ENCODE measurements around the gene CYP4B1. TPM values are rescaled to one million over a fixed set of nuclear protein-coding genes. Genes with fewer than 3 reads are reported as not detected.
"Not testable (repeated sequence)": the region's sequence is repeated elsewhere in the genome, so short reads cannot be mapped to it uniquely, and the experiment has no call there.

CYP4B1 gene
- total RNA-seq, 1 experiment from 2014 or later: 0.30 TPM

DNA sequence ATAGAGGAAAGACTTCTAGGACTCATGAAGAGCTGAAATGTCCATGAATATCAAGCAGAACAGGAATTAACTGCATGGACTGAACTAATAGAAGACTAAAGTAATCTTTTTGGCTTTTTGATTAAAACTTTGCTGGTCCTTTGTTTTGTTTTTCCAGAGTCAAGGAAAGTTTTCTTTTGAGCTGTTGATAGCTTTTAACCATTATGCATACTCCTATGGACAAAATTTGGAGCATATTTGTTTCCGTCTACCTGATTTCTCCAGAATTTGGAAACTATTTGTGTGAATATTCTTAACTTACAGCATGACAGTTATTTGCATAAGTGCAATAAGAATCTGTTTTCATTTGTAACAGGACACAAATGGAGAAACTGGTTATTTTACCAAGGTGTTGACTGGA, 24.5 kb upstream of the CYP4B1 start:
- RAD21 ChIA-PET (ENCODE audit: low non-redundant PET in 1 of 2, low total read pairs in 2 of 2, uncharacterized antibody in 2 of 2, unreplicated experiment in 2 of 2): no interaction called here
- Histone ChIP-seq H3K27me3 (ENCODE audit: insufficient read depth, low read length) (no peaks in the 10 kb centered on the region), H3K4me1 (ENCODE audit: control insufficient read depth in 1 of 2, insufficient read depth in 2 of 2, low read length in 2 of 2) (no peaks in the 10 kb centered on the region), H3K9me2 (ENCODE audit: insufficient read depth) (no peaks in the 10 kb centered on the region), H3K9me3 (ENCODE audit: control insufficient read depth in 1 of 2, insufficient read depth in 1 of 2, low read depth in 1 of 2, low read length in 2 of 2) (peaks cover 9 to 11% of the 10 kb centered on the region in 2 experiments; a peak in 2 of 4 replicates), H3K36me3 (ENCODE audit: control insufficient read depth in 1 of 2, insufficient read depth in 2 of 2, low read length in 2 of 2) (no peaks in the 10 kb centered on the region), H3K9ac (ENCODE audit: low read length) (no peak overlapping the region), H3K4me3 (replicated peaks in 1 of 2; ENCODE audit: low read depth in 1 of 2, low read length in 2 of 2) (no peak overlapping the region), H2AFZ (ENCODE audit: low read depth, low read length, poor library complexity, severe bottlenecking) (no peak overlapping the region), H3K27ac (ENCODE audit: low read depth, low read length) (no peak overlapping the region), H4K20me1 (ENCODE audit: insufficient read depth) (no peaks in the 10 kb centered on the region), H3K4me2 (ENCODE audit: low read length) (no peak overlapping the region), H3K79me2 (ENCODE audit: insufficient read depth, low read length) (no peaks in the 10 kb centered on the region)
- TF ChIP-seq FOSL1 (IDR thresholded peaks at IDR 0.05; ENCODE audit: low read depth): no peak
- TF ChIP-seq CEBPB (IDR thresholded peaks at IDR 0.05; ENCODE audit: low read depth): no peak
- TF ChIP-seq, protein P1, sequence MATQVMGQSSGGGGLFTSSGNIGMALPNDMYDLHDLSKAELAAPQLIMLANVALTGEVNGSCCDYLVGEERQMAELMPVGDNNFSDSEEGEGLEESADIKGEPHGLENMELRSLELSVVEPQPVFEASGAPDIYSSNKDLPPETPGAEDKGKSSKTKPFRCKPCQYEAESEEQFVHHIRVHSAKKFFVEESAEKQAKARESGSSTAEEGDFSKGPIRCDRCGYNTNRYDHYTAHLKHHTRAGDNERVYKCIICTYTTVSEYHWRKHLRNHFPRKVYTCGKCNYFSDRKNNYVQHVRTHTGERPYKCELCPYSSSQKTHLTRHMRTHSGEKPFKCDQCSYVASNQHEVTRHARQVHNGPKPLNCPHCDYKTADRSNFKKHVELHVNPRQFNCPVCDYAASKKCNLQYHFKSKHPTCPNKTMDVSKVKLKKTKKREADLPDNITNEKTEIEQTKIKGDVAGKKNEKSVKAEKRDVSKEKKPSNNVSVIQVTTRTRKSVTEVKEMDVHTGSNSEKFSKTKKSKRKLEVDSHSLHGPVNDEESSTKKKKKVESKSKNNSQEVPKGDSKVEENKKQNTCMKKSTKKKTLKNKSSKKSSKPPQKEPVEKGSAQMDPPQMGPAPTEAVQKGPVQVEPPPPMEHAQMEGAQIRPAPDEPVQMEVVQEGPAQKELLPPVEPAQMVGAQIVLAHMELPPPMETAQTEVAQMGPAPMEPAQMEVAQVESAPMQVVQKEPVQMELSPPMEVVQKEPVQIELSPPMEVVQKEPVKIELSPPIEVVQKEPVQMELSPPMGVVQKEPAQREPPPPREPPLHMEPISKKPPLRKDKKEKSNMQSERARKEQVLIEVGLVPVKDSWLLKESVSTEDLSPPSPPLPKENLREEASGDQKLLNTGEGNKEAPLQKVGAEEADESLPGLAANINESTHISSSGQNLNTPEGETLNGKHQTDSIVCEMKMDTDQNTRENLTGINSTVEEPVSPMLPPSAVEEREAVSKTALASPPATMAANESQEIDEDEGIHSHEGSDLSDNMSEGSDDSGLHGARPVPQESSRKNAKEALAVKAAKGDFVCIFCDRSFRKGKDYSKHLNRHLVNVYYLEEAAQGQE (IDR thresholded peaks at IDR 0.05; ENCODE audit: low read depth): no peak
- DNase-seq (ENCODE audit: low read depth, low spot score) (no peak), ATAC-seq (no peak)
- CTCF ChIA-PET: no interaction called here
- BruUV-seq (replicated peaks): no TSS peak
- POLR2A ChIA-PET: no interaction called here
- intact Hi-C loops (cut with micrococcal nuclease): no loop called here

DNA sequence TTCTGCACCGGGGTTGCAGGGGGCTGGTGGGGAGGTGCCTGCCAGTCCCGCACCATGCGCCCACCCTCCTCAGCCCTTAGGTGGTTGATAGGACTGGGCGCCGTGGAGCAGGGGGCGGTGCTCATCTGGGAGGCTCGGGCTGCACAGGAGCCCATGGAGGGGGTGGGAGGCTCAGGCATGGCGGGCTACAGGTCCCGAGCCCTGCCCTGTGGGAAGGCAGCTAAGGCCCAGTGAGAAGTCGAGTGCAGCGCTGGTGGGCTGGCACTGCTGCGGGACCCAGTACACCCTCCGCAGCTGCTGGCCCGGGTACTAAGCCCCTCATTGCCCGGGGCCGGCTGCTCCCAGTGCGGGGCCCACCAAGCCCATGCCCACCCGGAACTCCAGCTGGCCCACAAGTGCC, 20.4 kb upstream of the CYP4B1 start:
- DNase-seq (ENCODE audit: low read depth, low spot score); RAD21 ChIA-PET (ENCODE audit: low non-redundant PET in 1 of 2, low total read pairs in 2 of 2, uncharacterized antibody in 2 of 2, unreplicated experiment in 2 of 2); H4K20me1 ChIP-seq (ENCODE audit: insufficient read depth); BruUV-seq (replicated peaks); H3K4me2 ChIP-seq (ENCODE audit: low read length); H3K79me2 ChIP-seq (ENCODE audit: insufficient read depth, low read length); ATAC-seq; H3K4me3 ChIP-seq (replicated peaks in 1 of 2; ENCODE audit: low read depth in 1 of 2, low read length in 2 of 2); H3K9me3 ChIP-seq (ENCODE audit: control insufficient read depth in 1 of 2, insufficient read depth in 1 of 2, low read depth in 1 of 2, low read length in 2 of 2); H3K36me3 ChIP-seq (ENCODE audit: control insufficient read depth in 1 of 2, insufficient read depth in 2 of 2, low read length in 2 of 2); H3K9ac ChIP-seq (ENCODE audit: low read length); H3K9me2 ChIP-seq (ENCODE audit: insufficient read depth); H2AFZ ChIP-seq (ENCODE audit: low read depth, low read length, poor library complexity, severe bottlenecking); CTCF ChIA-PET; POLR2A ChIA-PET; H3K27ac ChIP-seq (ENCODE audit: low read depth, low read length); intact Hi-C loops (cut with micrococcal nuclease); H3K4me1 ChIP-seq (ENCODE audit: control insufficient read depth in 1 of 2, insufficient read depth in 2 of 2, low read length in 2 of 2); H3K27me3 ChIP-seq (ENCODE audit: insufficient read depth, low read length): not testable (repeated sequence)
